Upper lobe of right lung (tissue), 1 donor: Measurements from ENCODE around the gene TMEM200C. TPM values are rescaled to one million over a fixed set of nuclear protein-coding genes. Genes with fewer than 3 reads are reported as not detected.
A peak's percentile ranks its signal among the peaks of the same experiment; 100 is the strongest.

Experiments
- ATAC-seq: fragments of 200-7000 bp; cut with Tn5 transposase; one replicate; pipeline ENCODE4 v1.9.1; 2020; ENCODE audit warnings: mild to moderate bottlenecking, moderate library complexity
- DNase-seq: peaks from one replicate; pipeline ENCODE4 v3.0.0-alpha.2; 2020
- H3K27ac ChIP-seq: fragments of 200-600 bp; one replicate; pipeline ENCODE4 v1.8.0; 2022
- H3K27me3 ChIP-seq: fragments of 200-600 bp; one replicate; pipeline ENCODE4 v1.8.0; 2022; ENCODE audit warnings: mild to moderate bottlenecking
- H3K36me3 ChIP-seq: fragments of 200-600 bp; one replicate; pipeline ENCODE4 v1.8.0; 2022
- H3K4me1 ChIP-seq: fragments of 200-600 bp; one replicate; pipeline ENCODE4 v1.8.0; 2022
- H3K4me3 ChIP-seq: fragments of 200-600 bp; one replicate; pipeline ENCODE4 v1.8.0; 2022; ENCODE audit warnings: mild to moderate bottlenecking
- H3K9me3 ChIP-seq: fragments of 200-600 bp; one replicate; pipeline ENCODE4 v1.8.0; 2022
- CTCF ChIP-seq: fragments of 200-600 bp; IDR thresholded peaks from one replicate; pipeline ENCODE4 v1.8.0; 2022; ENCODE audit warnings: antibody characterized with exemption
- intact Hi-C: fragments of 100-400 bp; cut with DNase I; formaldehyde crosslinking; loops from one replicate; pipeline ENCODE4 v1.11.0; 2022
- total RNA-seq: library from RNA; stranded (reverse); fragmentation: NEBNext Ultra II Directional; extraction: Animal tissue kit (Norgen Biotek cat#: 25700); gene quantifications from one replicate; pipeline ENCODE4 v1.2.1, GENCODE V29; 2021
- donor health status: DM: no; HTN: yes; CAD: no; lungs with severe emphysema.

The TMEM200C gene
- total RNA-seq, 1 donor from 2014 or later, result 0.41 TPM

- H3K4me1 ChIP-seq, result no peaks in the 10 kb centered on the region
- ATAC-seq, result no peak
- intact Hi-C loops, result no loop called here
- H3K27ac ChIP-seq, result no peak overlapping the region
- no peak for DNase-seq
- TF ChIP-seq CTCF, result no peak
- H3K4me3 ChIP-seq, result no peak overlapping the region
- H3K36me3 ChIP-seq, result no peaks in the 10 kb centered on the region
- H3K9me3 ChIP-seq, result no peaks in the 10 kb centered on the region
- no peaks in the 10 kb centered on the region for H3K27me3 ChIP-seq
These were observed 44.7 kb upstream of the TMEM200C start for GRCh38 chr18:5939801-5940667.

DNA sequence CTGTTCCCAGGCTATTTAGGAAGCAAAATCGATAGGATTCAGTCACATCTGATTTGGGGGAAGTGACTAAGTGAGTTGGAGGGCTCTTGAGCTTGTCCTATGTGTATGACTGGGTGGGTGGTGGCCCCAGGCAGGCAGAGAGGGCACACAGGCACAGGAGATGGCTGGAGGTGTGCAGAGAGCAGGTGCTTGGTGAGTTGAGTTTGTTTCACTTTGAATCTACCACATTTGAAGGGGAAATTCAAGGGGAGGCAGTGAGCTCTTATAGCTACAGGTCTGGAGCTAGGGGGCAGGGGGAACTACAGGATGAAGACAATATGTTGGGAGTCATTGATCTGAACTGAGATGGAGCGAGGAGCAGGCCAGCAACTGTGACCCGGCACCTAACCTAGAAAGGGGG, 42.5 kb upstream of the TMEM200C start:
- H3K27me3 ChIP-seq, result no peaks in the 10 kb centered on the region
- intact Hi-C loops, result no loop called here
- ATAC-seq (no peak), DNase-seq (no peak)
- no peaks in the 10 kb centered on the region for H3K4me1 ChIP-seq
- no peak overlapping the region for H3K4me3 ChIP-seq
- H3K9me3 ChIP-seq, result no peaks in the 10 kb centered on the region
- TF ChIP-seq CTCF, result no peak
- H3K36me3 ChIP-seq, result no peaks in the 10 kb centered on the region
- H3K27ac ChIP-seq, result no peak overlapping the region

- TF ChIP-seq CTCF, result no peak
- ATAC-seq (no peak), DNase-seq (no peak)
- Histone ChIP-seq H3K27me3 (no peaks in the 10 kb centered on the region), H3K9me3 (no peaks in the 10 kb centered on the region), H3K27ac (no peak overlapping the region), H3K36me3 (no peaks in the 10 kb centered on the region), H3K4me3 (no peak overlapping the region), H3K4me1 (no peaks in the 10 kb centered on the region)
- intact Hi-C loops, result no loop called here
These were observed 41.8 kb upstream of the TMEM200C start for GRCh38 chr18:5937121-5937520.

DNA sequence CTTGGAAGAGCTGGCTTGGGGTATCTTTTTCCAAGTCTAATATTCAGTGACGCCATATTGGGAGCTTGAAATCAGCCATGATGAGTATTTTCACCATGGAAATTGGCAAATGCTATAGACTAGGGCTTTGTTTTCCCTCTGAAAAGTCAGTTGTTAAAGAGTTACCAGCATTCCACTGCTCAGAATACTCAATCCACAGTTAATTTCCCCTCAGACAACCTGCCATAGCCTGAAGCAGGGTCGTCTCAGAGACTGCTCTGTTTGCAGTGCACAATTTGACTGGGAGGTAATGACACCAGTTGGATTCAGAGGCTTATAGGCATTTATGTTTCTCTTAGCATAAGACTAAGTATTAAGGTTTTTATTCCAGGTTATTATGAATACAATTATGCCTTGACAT, 35.5 kb upstream of the TMEM200C start:
- DNase-seq, result no peak
- H3K27me3 ChIP-seq, result no peaks in the 10 kb centered on the region
- H3K9me3 ChIP-seq, result no peaks in the 10 kb centered on the region
- no peak for ATAC-seq
- no peak overlapping the region for H3K27ac ChIP-seq
- no peak overlapping the region for H3K4me3 ChIP-seq
- no peaks in the 10 kb centered on the region for H3K4me1 ChIP-seq
- H3K36me3 ChIP-seq, result no peaks in the 10 kb centered on the region
- intact Hi-C loops, result no loop called here
- no peak for TF ChIP-seq CTCF

DNA sequence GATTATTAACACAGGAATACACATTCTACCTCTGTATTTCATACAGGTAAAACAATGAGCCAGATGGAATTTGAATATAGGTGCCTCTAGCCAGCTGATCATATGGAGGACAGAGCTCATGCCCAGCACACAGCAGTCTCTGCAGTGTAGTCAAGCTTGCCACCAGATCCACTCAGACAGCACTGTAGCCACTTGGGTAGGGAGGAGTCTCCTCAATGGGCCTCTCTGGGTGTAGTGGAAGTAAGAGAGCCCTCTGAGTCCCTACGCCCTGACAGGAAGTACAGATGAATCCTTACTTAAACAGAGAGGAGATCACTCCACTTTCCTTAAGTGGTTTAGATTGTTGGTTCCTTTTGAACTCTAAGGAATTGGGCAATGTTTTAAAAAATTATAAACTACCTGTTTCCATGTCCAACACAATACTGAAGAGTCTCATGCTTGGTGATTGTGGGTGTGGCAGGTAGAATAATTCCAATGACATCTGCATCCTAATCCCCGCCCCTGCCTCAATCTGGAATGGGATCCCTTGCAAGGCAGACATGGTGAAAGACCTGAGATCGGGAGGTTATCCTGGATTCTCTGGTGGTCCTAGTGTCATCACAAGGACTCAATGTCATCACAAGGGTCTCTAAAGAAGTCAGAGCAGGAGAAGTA, 23.0 kb upstream of the TMEM200C start:
- H3K27me3 ChIP-seq, result no peaks in the 10 kb centered on the region
- ATAC-seq (peak; percentile 62), DNase-seq (no peak)
- H3K36me3 ChIP-seq, result no peaks in the 10 kb centered on the region
- H3K9me3 ChIP-seq, result no peaks in the 10 kb centered on the region
- H3K27ac ChIP-seq, result no peak overlapping the region
- H3K4me1 ChIP-seq, result no peaks in the 10 kb centered on the region
- TF ChIP-seq CTCF, result no peak
- intact Hi-C loops, result no loop called here
- no peak overlapping the region for H3K4me3 ChIP-seq
